Prostate gland (tissue), 2 donors: ENCODE results near the gene MGRN1. TPM values are rescaled to one million over a fixed set of nuclear protein-coding genes. Genes with fewer than 3 reads are reported as not detected.

Experiments
- DNase-seq: peaks from one replicate; pipeline ENCODE4 v3.0.0-alpha.2; 2019; ENCODE audit warnings: low spot score
- H3K27ac ChIP-seq, 2 donors: fragments of 200-600 bp; sonication (generic); 2 replicates each; pipeline ENCODE4 v1.5.1; 2017 to 2019
- H3K27me3 ChIP-seq: fragments of 200-600 bp; sonication (generic); replicated peaks from 2 replicates; pipeline ENCODE4 v1.5.1; 2019; ENCODE audit not compliant: insufficient read depth
- H3K36me3 ChIP-seq, 2 donors: fragments of 200-600 bp; sonication (generic); 1 replicate in 1 of 2; 2 replicates in 1 of 2; pipeline versions ENCODE4 v1.5.1 to v1.8.1; 2017 to 2019
- H3K4me1 ChIP-seq: fragments of 200-600 bp; sonication (generic); replicated peaks from 2 replicates; pipeline ENCODE4 v1.5.1; 2019
- H3K4me3 ChIP-seq, 2 donors: fragments of 200-600 bp; sonication (generic); 2 replicates each; pipeline ENCODE4 v1.5.1; 2017 to 2019
- H3K9me3 ChIP-seq: fragments of 200-600 bp; sonication (generic); 2 replicates; pipeline ENCODE4 v1.5.1; 2017
- POLR2A ChIP-seq: fragments of 450-650 bp; IDR thresholded peaks from one replicate; pipeline ENCODE4 v1.6.1; 2016; ENCODE audit warnings: antibody characterized with exemption, mild to moderate bottlenecking
- POLR2AphosphoS5 ChIP-seq: sonication (generic); formaldehyde crosslinking; IDR thresholded peaks from one replicate; pipeline ENCODE4 v1.6.1; 2017; ENCODE audit warnings: antibody characterized with exemption
- WGBS: methylation state at CpG from one replicate; pipeline ENCODE4 v1.1.5; 2018; 5-methylcytosine and 5-hydroxymethylcytosine counted together
- intact Hi-C: fragments of 100-400 bp; cut with DNase I; formaldehyde crosslinking; loops from one replicate; pipeline ENCODE4 v1.14.2; 2022
- total RNA-seq, 2 donors: library from RNA; depleted of rRNA; stranded (reverse); fragments of >200 nt; gene quantifications; one replicate each; pipeline ENCODE4 v1.1.0, GENCODE V29; 2016
- TF ChIP-seq, protein P1 (sequence below), 4 experiments: fragments of 200-600 bp in 2 of 4; fragments of 450-650 bp in 2 of 4; sonication (generic) in 2 of 4; IDR thresholded peaks; 1 replicate in 3 of 4; 2 replicates in 1 of 4; pipeline ENCODE4 v1.5.1; 2016 to 2019; ENCODE audit warnings: antibody characterized with exemption in 4 of 4, mild to moderate bottlenecking in 2 of 4, moderate library complexity in 2 of 4

The MGRN1 gene
- total RNA-seq, 2 donors from 2014 or later, result 59.6 to 101 TPM

GRCh38 chr16:4688674-4689045, 64.0 kb downstream of the MGRN1 start:
- no peaks in the 10 kb centered on the region for H3K27me3 ChIP-seq
- H3K36me3 ChIP-seq, result no peaks in the 10 kb centered on the region
- WGBS, result 90% methylated on average over 22 of the region's 22 CpGs
- TF ChIP-seq, protein P1, sequence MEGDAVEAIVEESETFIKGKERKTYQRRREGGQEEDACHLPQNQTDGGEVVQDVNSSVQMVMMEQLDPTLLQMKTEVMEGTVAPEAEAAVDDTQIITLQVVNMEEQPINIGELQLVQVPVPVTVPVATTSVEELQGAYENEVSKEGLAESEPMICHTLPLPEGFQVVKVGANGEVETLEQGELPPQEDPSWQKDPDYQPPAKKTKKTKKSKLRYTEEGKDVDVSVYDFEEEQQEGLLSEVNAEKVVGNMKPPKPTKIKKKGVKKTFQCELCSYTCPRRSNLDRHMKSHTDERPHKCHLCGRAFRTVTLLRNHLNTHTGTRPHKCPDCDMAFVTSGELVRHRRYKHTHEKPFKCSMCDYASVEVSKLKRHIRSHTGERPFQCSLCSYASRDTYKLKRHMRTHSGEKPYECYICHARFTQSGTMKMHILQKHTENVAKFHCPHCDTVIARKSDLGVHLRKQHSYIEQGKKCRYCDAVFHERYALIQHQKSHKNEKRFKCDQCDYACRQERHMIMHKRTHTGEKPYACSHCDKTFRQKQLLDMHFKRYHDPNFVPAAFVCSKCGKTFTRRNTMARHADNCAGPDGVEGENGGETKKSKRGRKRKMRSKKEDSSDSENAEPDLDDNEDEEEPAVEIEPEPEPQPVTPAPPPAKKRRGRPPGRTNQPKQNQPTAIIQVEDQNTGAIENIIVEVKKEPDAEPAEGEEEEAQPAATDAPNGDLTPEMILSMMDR (IDR thresholded peaks at IDR 0.05), result no peak
- no peak for TF ChIP-seq POLR2AphosphoS5
- TF ChIP-seq POLR2A, result no peak
- H3K9me3 ChIP-seq, result no peaks in the 10 kb centered on the region
- no peak overlapping the region for H3K27ac ChIP-seq
- no peak overlapping the region for H3K4me3 ChIP-seq
- H3K4me1 ChIP-seq, result no peaks in the 10 kb centered on the region
- intact Hi-C loops, result no loop called here
- no peak for DNase-seq

DNA sequence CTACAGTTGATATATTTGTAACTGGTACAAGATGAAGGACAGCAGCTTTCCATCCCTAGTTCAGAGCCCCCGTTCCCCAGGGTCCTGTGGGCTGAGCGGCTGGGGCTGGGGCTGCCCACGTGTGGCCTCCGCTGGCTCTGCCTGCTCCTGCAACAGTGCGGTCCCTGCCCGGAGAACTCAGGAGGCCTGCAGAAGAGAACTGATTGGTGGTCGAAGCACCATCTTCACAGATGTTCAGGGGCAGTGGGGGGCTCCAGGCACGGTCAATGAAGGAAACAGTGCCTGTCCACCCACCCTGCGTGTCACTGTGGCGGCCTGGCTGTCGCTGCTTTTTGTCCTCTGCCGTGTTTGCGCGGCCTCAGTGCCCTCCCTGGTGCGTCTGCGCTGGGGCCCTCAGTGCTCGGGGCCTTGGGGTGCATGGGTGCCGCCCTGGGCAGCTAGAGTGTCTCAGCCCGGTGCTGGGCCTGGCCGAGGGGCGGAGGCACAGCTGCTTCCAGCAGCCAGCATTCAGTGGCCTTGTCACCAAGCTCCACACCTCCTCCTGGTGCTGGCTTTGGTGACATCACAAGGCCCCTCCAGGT, 64.6 kb downstream of the MGRN1 start:
- Histone ChIP-seq H3K27ac (no peak overlapping the region), H3K4me3 (no peak overlapping the region), H3K27me3 (no peaks in the 10 kb centered on the region), H3K36me3 (no peaks in the 10 kb centered on the region), H3K4me1 (no peaks in the 10 kb centered on the region), H3K9me3 (no peaks in the 10 kb centered on the region)
- WGBS, result 92% methylated on average over 21 of the region's 21 CpGs
- no peak for DNase-seq
- intact Hi-C loops, result no loop called here
- TF ChIP-seq POLR2AphosphoS5 (no peak), POLR2A (no peak)
- TF ChIP-seq, protein P1 (IDR thresholded peaks at IDR 0.05), result no peak

- Histone ChIP-seq H3K27ac (no peak overlapping the region), H3K36me3 (no peaks in the 10 kb centered on the region), H3K9me3 (no peaks in the 10 kb centered on the region), H3K4me3 (no peak overlapping the region), H3K27me3 (no peaks in the 10 kb centered on the region), H3K4me1 (peaks cover 7% of the 10 kb centered on the region)
- 79% methylated on average over 31 of the region's 31 CpGs for WGBS
- DNase-seq, result no peak
- TF ChIP-seq POLR2A (no peak), POLR2AphosphoS5 (no peak)
- TF ChIP-seq, protein P1 (IDR thresholded peaks at IDR 0.05), result no peak
- intact Hi-C loops, result loop anchor here (5.0 kb wide), 2 partner anchors 78 to 267 kb away; partner anchors contain the start of genes SEC14L5 and UBALD1
Measured at GRCh38 chr16:4689864-4690704, 65.5 kb downstream of the MGRN1 start.

DNA sequence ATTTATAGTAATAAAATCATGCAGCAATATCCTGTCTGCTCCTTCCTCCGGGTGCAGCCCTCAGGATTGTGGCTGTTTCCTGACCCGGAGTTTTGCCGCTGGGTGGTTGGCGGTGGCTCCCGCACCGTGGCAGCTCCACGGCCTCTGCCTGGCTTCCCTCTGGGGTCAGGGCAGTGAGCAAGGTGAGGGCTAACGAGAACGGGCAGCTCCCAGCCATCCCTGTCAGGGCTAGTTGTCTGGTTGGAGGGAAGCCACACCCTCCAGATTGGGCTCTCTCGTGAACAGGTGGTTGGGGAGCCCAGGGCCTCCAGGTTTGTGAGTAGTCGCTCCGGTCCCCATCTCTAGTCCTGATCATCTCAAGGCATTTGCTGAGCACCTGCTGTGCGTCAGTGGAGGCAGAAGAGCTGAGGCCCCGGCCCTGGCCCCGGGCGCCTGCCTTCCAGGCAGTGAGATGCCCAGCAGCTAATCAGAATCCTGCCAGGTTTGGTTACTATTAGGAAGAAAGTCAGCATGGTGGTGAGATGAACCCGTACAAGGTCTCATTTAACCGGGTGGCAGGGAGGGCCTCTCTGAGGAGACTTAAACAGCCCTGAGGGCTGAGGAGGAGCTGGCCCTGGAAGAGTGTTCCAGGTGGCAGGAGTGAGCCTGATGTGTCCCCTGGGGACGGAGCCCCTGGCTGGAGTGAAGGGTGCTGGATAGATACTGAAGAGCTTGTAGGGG, 66.5 kb downstream of the MGRN1 start:
- 75% methylated on average over 19 of the region's 19 CpGs for WGBS
- H3K9me3 ChIP-seq, result no peaks in the 10 kb centered on the region
- intact Hi-C loops, result loop anchor here (5.0 kb wide), 2 partner anchors 79 to 266 kb away; partner anchors contain the start of genes SEC14L5 and UBALD1
- no peak for TF ChIP-seq POLR2AphosphoS5
- H3K27ac ChIP-seq, result no peak overlapping the region
- no peaks in the 10 kb centered on the region for H3K27me3 ChIP-seq
- H3K36me3 ChIP-seq, result no peaks in the 10 kb centered on the region
- no peak for DNase-seq
- H3K4me1 ChIP-seq, result peaks cover 13% of the 10 kb centered on the region
- H3K4me3 ChIP-seq, result no peak overlapping the region
